KG1 (cell line): ENCODE measurements around the gene ATAD2B.
A peak's percentile ranks its signal among the peaks of the same experiment; 100 is the strongest.
"Not testable (repeated sequence)": the region's sequence is repeated elsewhere in the genome, so short reads cannot be mapped to it uniquely, and the experiment has no call there.

ENCODE experiments used
- DNase-seq: peaks from one replicate; lab custom pipeline; 2025; lab: John Stamatoyannopoulos, UW

ATAD2B gene

DNA sequence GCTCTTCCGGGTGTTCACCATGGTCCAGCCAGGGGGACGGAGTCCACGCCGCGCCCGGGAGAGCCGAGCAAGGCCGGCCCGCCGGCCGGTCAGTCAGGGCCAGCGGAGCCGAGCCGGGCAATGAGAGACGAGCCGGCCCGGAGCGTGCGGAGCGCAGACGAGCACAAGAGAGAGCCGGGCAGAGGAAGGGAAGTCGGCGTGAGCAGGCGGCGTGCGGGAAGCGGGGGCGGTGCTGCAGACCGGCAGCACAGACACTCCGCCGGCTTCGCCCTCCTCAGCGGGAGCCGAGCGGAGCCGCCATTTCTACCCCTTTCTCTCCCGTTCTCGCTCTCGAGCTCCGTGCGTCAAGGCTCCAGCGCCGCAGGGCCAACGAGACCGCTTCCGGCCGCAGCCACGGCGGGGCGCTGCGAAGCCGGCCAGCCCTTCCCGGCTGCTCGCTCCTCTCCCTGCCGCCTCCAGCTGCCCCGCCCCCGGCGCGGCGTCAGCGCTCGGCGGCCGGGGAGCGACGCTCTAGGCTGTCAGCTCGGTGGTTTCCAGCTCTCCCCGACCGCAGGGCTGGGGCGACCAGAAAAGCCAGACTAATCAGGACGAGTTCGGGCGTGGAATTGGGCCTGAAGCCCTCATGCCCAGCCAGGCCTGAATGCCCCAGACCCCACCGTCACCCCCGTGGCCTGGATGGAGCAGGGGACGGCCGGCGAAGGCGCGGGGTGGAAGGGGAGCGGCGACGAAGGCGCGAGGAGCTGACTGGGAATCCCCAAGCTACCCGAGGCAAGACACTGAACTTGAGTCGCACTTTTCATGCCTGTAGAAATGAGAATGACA lies at the start of gene ATAD2B:
Gene ATAD2B, minus strand, starts transcription at position 374 of the 822 bp plus-strand sequence. Its CDS starts 353 bp downstream, at position 21.
- DNase-seq, result peak; percentile 92

DNA sequence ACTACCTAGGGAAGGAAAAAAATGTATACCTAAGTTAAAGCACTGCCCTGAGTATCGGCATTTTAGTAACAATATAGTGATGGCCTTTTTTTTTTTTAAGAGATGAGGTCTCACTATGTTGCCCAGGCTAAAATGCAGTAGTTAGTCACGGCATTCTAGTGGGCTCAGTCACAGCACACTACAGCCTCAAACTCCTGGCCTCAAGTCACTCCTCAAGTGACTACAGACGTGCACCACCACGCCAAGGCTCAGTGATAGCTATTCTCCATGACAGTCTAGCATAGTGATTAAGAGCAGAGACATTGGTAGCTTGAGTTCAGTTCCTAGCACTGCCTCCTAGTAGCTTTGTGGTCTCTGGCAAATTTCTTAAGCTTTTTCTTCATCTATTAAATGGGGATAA lies 40.9 kb upstream of the ATAD2B start:
- no peak for DNase-seq

DNA sequence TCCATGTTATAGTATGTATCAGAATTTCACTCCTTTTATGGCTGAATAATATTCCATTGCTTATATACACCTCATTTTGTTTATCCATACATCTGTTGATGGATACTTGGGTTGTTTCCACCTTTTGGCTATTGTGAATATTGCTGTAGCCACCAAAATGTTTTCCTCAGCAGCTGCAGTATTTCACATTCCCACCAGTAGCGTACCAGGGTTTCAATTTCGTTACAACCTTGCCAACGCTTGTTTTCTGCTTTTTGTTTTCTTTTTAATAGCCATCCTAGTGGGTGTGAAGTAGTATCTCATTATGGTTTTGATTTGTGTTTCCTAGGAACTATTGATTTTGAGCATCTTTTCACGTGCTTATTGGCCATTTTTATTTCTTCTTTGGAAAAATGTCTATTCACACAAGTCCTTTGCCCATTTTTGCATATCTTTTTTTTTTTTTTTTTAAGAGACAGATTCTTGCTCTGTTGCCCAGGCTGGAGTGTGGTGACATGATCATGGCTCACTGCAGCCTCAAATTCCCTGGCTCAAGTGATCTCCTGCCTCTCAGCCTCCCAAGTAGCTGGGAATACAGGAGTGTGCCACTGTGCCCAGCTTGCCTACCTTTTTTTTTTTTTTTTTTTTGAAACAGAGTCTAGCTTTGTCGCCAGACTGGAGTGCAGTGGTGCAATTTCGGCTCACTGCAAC lies 27.5 kb upstream of the ATAD2B start:
- DNase-seq, result no peak

DNA sequence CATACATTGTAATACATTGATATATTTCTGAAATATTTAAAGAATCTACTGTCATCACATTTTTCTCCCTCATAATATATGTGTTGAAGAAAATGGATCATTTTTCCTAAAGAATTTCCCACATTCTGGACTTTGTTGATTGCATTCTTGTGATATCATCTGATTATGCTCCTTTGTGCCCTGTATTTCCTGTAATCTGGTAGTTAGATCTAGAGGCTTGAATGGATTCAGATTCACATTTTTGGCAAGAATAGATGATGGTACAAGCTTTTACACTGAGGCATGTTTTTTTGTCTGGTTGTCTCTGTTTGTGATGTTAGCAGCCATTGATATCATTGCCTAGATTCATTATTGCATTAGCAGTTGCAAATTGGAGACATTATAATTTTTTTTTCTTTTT lies 26.7 kb upstream of the ATAD2B start:
- DNase-seq, result no peak

DNA sequence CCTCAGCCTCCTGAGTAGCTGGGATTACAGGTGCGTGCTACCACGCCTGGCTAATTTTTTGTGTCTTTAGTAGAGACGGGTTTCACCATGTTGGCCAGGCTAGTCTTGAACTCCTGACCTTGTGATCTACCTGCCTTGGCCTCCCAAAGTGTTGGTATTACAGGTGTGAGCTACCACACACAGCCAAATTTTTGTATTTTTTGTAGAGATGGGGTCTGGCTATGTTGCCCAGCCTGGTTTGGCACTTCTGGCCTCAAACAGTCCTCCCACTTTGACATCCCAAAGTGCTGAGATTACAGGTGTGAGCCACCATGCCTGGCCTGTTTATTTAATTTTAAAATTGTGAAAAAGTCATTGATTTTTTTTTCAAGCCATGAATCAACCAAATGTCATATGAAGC lies 25.6 kb upstream of the ATAD2B start:
- not testable (repeated sequence) for DNase-seq

DNA sequence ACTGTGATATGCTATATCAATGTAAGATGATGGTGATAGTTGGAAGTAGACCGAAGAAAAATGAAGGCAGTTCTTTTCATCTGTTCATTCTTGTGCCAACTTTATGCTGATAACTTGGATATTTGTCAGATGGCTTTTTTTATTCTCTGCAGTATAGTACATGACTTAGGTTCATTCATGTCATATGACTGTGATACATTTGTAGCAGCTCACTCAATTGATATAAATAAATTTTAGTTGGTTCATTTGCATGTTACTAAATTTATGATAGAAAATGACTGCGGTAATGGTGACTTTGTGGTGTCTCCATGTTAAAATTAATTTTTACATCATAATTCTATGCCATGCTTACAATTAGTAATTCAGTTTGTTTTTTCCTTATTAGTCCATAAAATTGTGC lies 20.4 kb upstream of the ATAD2B start:
- no peak for DNase-seq

DNA sequence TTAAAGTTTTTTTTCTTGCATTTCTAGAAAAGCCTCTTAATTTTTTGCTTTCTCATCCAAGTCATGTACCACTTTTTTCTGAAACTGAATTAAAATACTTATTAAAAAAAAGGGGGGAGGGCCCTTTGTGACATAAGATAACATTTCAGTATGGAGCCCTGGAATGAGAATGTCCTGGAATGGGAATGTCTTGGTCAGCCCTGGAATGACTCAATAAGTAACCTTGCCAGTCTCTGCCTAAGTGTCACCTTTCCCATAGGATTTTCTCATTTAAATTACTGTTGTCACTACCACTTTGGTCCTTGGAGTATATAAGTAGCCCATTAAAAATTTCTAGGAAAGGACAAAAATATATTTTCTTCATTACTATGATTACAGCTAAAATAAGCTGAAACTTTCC lies 18.1 kb upstream of the ATAD2B start:
- DNase-seq, result no peak

DNA sequence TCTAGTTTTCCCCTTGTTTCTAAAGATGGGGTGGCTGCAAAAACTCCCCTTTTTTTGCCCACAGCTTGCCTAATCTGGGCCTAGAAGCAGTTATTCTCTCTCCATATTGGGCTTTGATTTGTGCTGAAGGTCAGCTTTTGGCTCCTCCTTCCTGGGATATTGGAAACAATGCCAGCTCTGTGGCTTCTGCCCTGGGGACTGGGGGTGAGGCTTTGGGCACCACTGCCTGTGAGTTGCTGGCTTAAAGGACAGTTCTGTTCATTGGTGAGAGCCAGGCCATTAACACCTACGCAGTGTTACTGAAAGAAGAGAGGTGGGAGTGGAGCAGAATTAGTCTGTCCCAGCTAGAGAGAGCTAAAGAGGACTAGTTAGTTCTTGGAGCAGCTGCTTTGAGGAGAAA lies 17.6 kb upstream of the ATAD2B start:
- no peak for DNase-seq

DNA sequence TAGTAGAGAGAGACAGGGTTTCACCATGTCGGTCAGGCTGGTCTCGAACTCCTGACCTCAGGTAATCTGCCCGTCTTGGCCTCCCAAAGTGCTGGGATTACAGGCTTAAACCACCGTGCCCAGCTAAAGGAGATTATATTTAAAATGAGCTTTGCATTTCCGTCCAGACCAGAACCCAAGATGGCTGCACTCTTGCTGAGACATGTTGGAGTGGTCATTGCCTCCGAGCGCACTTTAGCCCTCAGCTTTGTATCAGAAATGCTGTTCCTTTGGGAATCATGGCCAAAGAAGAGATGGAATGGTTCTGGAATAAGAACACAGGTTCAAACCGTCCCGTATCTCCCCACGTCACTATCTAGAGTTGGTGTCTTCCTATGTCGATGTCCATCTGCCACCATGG lies 16.7 kb upstream of the ATAD2B start:
- no peak for DNase-seq

DNA sequence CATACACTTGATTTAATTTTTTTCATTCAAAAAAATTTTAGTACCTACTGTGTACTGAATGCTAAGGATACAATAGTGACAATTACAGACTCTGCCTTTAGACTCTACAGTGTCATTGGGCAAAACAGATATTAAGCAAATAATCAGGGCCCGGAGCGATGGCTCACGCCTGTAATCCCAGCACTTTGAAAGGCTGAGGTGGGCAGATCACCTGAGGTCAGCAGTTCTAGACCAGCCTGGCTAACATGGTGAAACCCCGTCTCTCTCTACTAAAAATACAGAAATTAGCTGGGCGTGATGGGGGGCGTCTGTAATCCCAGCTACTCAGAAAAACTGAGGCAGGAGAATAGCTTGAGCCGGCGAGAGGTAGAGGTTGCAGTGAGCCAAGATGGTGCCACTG lies 14.7 kb upstream of the ATAD2B start:
- DNase-seq, result no peak

DNA sequence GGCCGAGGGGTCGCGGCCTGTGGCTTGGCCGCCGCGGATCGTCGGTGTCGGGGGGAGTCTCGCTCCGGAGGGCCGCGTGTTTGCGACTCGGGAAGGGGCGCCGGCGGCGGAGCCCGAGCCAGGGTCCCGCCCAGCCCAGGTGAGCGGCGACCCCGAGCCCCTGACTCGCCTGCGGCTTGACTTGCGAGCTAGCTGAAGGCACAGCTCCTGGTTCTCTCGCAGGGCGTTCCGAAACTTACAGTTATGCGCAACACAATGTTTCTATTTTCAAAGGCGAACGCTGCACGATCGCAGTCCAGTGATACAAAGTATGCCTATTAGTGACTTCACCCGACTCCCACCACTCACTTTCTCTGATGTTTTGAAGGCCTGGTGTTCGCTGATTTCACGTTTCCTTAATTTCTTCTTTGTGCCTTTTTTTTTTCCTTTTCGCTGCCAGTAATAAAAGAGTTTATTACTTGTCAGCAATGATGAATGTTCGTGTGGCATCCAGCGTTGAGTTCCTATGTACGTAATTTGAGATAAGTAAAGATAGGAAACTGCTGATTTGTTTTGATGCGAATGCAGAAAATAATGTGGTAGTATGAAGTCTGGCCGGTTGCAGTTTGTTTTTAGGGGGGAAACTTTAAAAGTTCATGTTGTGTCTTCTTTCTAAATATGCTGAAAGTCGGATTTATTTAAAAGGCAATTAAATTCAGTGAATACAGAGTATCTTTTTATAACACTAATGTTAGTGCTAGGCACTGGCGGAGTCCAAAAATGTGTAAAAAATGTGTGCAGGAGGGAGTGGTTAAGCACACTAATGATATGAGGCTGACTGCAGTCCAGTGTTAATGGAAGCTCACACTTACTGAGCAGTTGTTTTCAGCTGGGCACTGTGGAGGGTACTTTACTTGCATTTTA lies 14.0 kb upstream of the ATAD2B start:
- peak; percentile 28 for DNase-seq

DNA sequence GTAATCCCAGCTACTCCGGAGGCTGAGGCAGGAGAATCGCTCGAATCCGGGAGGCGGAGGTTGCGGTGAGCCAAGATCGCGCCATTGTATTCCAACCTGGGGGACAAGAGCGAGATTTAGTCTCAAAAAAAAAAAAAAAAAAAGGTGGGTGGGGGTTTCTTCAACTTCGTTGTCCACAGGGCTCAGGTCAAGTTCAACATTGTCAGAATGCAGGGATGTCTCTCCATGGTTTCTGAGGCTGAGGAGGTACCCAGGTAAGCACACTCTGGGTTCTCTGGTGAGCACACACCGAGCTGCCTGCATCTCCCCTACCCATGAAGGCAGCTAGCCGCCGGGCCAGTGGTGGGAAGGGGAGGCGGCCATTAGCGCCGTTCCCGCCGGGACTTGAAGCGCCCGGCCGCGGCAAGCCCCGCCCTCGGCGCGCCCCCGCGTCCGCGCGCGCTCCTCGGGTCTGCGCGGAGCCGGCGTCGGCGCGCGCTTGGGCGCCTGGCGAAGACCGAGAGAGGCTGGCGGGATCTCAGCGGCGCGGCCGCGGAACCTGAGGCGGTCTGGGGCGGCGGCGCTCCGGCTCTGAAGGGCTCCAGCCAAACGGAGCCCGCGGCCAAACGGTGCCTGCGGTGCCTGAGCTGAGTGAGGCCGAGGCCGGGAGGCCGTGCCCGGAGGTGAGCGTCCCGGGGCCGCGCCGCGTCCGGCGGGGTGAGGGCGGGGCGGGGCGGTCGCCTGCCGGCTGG lies 13.2 kb upstream of the ATAD2B start, which contains the start of gene UBXN2A:
Gene UBXN2A, plus strand, starts transcription at position 477 of the 731 bp plus-strand sequence. CDS start 17,852 bp downstream, outside the sequence.
- peak; percentile 40 for DNase-seq

DNA sequence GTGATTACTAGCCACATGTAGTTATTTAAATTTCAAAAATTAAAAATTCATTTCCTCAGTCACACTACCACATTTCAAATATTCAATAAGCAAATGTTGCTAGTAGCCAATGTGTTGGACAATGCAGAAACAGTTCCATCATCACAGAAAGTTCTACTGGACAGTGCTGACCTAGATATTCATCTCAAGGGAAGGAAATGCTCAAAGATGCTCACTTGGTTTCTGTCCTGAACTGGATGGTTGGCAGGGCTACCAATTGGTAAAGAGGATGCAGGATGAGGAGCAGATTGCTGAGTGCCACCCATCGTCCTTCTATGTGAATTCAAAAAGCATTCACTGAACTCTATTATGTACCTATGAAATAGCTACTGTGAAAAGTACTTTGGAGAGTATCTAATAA lies 7.3 kb upstream of the ATAD2B start:
- DNase-seq, result no peak

DNA sequence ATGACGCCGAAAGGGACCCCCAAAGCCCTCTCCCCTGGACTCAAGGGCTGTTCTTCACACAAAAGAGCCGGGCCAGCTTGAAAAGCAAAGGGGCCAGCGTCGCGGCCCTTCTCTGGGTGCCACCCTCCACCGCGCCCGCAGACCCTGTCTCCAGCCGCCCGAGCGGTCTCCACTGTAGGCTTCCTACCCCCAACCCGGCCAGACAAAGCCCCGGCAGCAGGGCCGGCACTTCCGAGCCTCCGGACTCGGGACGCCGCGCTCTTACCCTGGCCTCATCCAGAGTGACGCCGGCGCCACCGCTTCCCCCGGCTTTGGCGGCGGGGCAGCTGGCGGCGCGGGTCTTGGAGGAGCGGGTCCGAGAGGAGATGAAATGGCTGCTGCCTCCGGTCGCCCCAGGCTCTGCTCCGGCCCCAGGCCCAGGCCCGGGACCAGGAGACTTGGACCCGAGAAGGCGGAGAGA lies 603 bp downstream of the ATAD2B start:
- DNase-seq, result no peak

DNA sequence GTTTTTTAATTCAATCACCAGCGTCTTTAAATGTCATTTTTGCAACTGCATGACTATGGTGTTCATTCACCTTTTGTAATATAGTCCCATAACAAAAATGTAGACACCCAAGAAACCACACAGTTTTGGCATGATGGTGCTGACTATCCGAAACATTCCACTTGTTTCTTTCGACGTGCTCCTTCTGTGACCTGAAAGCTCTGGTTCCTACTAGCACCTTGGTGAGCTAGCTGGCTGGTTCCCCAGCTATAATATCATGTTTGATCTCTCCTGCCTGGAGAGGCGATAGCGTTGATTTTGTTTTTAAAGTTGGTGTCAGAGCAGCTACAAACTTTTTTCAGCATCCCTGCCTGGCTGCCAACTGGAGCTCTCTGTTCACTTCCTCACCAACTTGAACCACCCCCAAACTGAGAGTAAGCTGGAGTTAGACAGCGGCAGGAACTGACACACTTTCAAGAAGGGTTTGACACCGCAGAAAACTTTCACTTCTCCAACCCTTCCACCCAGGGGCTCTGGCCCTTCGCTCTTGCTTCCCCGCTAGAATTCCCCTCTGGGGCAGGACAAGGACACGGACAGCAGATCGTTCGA lies 1.1 kb downstream of the ATAD2B start:
- peak; percentile 83 for DNase-seq

DNA sequence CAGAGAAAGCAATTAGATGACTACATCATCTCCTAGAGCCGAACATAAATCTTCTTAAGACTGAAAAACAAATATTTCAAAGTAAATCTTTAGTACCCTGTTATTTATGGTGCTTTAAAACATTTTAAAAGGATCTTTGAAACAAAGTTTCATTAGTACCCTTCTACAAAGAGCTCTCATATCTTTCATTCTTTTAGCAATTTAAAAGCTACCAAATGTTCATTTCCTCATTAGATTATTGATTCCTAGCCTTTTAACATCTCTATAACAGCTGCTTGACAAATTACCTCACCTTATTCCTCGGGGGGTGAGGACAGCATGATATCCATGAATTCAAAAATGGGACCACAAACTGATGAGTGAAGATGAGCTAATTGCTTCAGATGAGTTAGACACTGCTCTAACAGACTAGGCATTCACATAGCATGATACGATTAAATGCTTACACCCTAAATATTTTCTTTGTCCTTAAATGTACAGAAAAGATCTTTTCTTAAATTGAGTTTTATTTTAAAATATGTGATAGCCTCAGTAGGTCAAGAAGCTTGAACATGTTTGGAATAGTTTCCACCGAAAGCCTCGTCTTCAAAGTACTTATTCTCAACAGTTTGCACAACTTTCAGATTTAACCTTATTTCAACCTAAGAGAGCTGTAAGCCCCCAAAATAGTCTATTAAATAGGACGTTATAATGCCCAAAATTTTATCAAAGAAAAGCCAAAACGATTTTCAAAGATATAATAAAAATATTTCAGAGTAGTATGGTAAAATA lies 2.1 kb downstream of the ATAD2B start:
- no peak for DNase-seq

DNA sequence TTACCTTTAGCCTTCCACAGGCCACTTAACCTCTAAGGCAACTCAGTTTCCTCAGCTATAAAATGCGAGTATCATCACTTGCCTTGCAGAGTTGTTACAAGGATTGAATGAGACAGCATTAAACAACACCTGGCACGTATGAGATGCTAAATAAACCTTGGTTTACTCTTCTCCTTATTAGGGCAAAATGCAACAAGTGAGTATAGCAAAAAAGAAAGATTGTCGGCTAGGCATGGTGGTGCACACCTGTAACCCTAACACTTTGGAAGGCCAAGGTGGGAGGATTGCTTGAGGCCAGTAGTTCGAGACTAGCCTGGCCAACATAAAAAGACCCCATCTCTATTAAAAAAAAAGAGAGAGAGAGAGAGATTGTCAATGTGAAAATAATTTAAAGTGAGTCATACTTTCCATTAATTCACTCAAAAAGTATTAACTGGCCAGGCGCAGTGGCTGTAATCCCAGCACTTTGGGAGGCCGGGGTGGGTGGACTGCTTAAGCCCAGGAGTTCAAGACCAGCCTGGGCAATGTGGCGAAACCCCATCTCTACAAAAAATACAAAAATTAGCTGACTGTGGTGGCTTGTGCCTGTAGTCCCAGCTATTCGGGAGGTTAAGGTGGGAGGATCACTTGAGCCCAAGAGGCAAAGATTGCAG lies 8.0 kb downstream of the ATAD2B start:
- DNase-seq, result no peak

DNA sequence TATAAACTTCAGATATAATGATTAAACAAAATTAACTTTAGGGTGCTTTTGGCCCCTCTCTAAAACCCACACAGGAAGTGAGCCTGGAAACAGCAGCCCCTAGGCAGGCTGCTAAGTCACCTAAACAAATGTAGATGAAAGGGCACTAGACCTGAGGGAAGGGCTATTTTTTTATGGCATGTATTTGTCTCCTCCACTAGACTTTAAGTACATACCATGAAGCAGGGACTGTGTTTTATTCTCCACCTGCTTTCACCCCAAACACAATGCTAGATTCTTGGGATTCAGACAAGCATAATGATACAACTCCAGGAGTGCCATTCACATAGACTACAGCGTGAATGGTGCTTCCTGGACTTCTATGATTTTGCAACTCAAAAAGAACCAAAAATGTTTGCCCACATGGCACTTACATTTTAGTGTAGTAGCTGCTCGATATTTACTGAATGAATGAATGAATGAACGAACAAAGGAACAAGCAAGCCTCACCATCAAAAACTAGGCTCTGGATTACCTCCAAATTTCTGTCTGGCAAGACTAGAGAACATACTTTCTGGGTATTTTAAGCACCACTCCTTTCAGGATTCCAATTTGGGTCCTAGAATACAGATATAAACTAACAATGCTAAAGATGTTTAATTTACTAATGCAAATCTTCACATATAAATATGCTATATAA lies 10.1 kb downstream of the ATAD2B start:
- DNase-seq, result no peak

DNA sequence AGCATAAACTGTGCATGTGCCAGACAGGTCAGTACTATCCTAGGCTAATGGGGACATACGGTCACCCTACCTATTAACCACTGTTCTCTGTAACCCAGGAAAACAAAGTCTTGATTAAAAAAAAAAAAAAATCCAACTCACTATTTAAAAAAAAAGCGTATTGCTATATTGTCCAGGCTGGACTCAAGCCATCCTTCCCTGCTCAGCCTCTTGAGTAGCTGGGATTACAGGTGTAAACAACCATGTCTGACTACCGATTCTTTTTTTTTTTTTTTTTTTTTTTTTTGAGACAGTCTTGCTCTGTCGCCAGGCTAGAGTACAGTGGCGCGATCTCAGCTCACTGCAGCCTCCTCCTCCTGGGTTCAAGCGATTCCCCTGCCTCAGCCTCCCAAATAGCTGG lies 11.6 kb downstream of the ATAD2B start:
- no peak for DNase-seq
